CD4-positive, alpha-beta T cell (primary cell): ENCODE data around the gene RALGPS1. TPM values are rescaled to one million over a fixed set of nuclear protein-coding genes. Genes with fewer than 3 reads are reported as not detected.

ENCODE experiments used
- ATAC-seq: fragments of 200-7000 bp; cut with Tn5 transposase; one replicate; pipeline ENCODE4 v1.10.0; 2022; ENCODE audit warnings: mild to moderate bottlenecking; ENCODE audit not compliant: poor library complexity
- CTCF ChIA-PET: fragments of 350-600 bp; sonication (Branson Sonifier 250); formaldehyde crosslinking; loops from one replicate; lab custom pipeline; 2021; ENCODE audit warnings: antibody characterized with exemption, inconsistent platforms; lab: Charles Lee
- POLR2A ChIA-PET: fragments of 350-600 bp; sonication (Branson Sonifier 250); formaldehyde crosslinking; loops from one replicate; lab custom pipeline; 2021; ENCODE audit warnings: antibody characterized with exemption, inconsistent platforms; lab: Charles Lee
- DNase-seq, 14 experiments: peaks; one replicate each; pipeline ENCODE4 v3.0.0-alpha.2; 2013 to 2020; ENCODE audit warnings: mixed read lengths in 2 of 14
- H3K27ac ChIP-seq, 2 donors: one replicate each; pipeline versions ENCODE4 v1.5.1 to v1.7.0; 2013; ENCODE audit warnings: low read length in 2 of 2, low read depth in 1 of 2, mild to moderate bottlenecking in 1 of 2
- H3K27me3 ChIP-seq, 2 experiments: 1 replicate in 1 of 2; 2 replicates in 1 of 2; pipeline versions ENCODE4 v1.6.1 to v1.7.0; 2013; ENCODE audit warnings: low read length in 2 of 2, control low read depth in 1 of 2, mild to moderate bottlenecking in 1 of 2, moderate library complexity in 1 of 2; ENCODE audit not compliant: insufficient read depth in 2 of 2, control insufficient read depth in 1 of 2
- H3K36me3 ChIP-seq: one replicate; pipeline ENCODE4 v1.6.1; 2013; ENCODE audit warnings: low read length, control low read depth; ENCODE audit not compliant: insufficient read depth
- H3K4me1 ChIP-seq: one replicate; pipeline ENCODE4 v1.6.1; 2013; ENCODE audit warnings: low read length, control low read depth; ENCODE audit not compliant: insufficient read depth
- H3K4me3 ChIP-seq: one replicate; pipeline ENCODE4 v1.5.1; 2013; ENCODE audit warnings: mild to moderate bottlenecking, low read length, moderate library complexity
- H3K9me3 ChIP-seq, 2 experiments: 1 replicate in 1 of 2; 2 replicates in 1 of 2; pipeline versions ENCODE4 v1.6.1 to v1.7.0; 2013; ENCODE audit warnings: low read length in 2 of 2, mild to moderate bottlenecking in 2 of 2, control low read depth in 1 of 2, moderate library complexity in 1 of 2; ENCODE audit not compliant: control insufficient read depth in 1 of 2, insufficient read depth in 1 of 2
- H3K27ac Mint-ChIP-seq: one replicate; pipeline ENCODE4 v1.8.0; 2020; ENCODE audit warnings: mixed read lengths
- H3K27me3 Mint-ChIP-seq: one replicate; pipeline ENCODE4 v1.8.0; 2021; ENCODE audit warnings: mixed read lengths
- H3K36me3 Mint-ChIP-seq: one replicate; pipeline ENCODE4 v1.8.0; 2021; ENCODE audit warnings: low read depth, mixed read lengths
- H3K4me1 Mint-ChIP-seq: one replicate; pipeline ENCODE4 v1.8.0; 2021; ENCODE audit warnings: low read depth, mixed read lengths
- H3K4me3 Mint-ChIP-seq: one replicate; pipeline ENCODE4 v1.8.0; 2020; ENCODE audit warnings: mild to moderate bottlenecking, mixed read lengths
- H3K9me3 Mint-ChIP-seq: one replicate; pipeline ENCODE4 v1.8.0; 2020; ENCODE audit warnings: mixed read lengths
- CTCF ChIP-seq: fragments of 200-600 bp; IDR thresholded peaks from one replicate; pipeline ENCODE4 v1.8.0; 2022; ENCODE audit warnings: antibody characterized with exemption, mild to moderate bottlenecking
- intact Hi-C, 2 experiments: fragments of 100-400 bp; cut with DNase I in 1 of 2; cut with micrococcal nuclease in 1 of 2; formaldehyde crosslinking; loops; one replicate each; pipeline versions ENCODE4 v1.15.1 to v1.9.0; 2023 to 2025; cut with DNase I, micrococcal nuclease
- total RNA-seq, 174 experiments: library from RNA in 2 of 174; stranded (reverse) in 2 of 174; gene quantifications; one replicate each; pipeline ENCODE4 v1.2.3 and lab custom pipeline; 2021 to 2026

RALGPS1 gene
- total RNA-seq, 2 experiments from 2014 or later = 5.8 to 6.3 TPM

GRCh38 chr9:126933334-126933980 lies 18.9 kb downstream of the RALGPS1 start:
- no peak for DNase-seq
- TF ChIP-seq CTCF = no peak
- peaks cover 4% of the 10 kb centered on the region for H3K27me3 Mint-ChIP-seq
- ChIA-PET POLR2A (no interaction called here), CTCF (no interaction called here)
- ATAC-seq = no peak
- no peaks in the 10 kb centered on the region for H3K4me1 Mint-ChIP-seq
- no peaks in the 10 kb centered on the region for H3K9me3 Mint-ChIP-seq
- no peaks in the 10 kb centered on the region for H3K36me3 Mint-ChIP-seq
- Histone ChIP-seq H3K4me1 (no peaks in the 10 kb centered on the region), H3K27ac (no peak overlapping the region), H3K9me3 (no peaks in the 10 kb centered on the region), H3K4me3 (no peak overlapping the region), H3K36me3 (no peaks in the 10 kb centered on the region), H3K27me3 (no peaks in the 10 kb centered on the region)
- H3K4me3 Mint-ChIP-seq = no peak overlapping the region
- H3K27ac Mint-ChIP-seq = no peak overlapping the region
- intact Hi-C loops = no loop called here

GRCh38 chr9:126934441-126934840 lies 19.9 kb downstream of the RALGPS1 start:
- H3K27me3 ChIP-seq = no peaks in the 10 kb centered on the region
- no peaks in the 10 kb centered on the region for H3K36me3 ChIP-seq
- CTCF ChIA-PET = no interaction called here
- ATAC-seq (no peak), DNase-seq (no peak)
- Mint-ChIP-seq H3K4me3 (no peak overlapping the region), H3K9me3 (no peaks in the 10 kb centered on the region), H3K27me3 (peaks cover 4% of the 10 kb centered on the region), H3K4me1 (no peaks in the 10 kb centered on the region), H3K36me3 (no peaks in the 10 kb centered on the region), H3K27ac (no peak overlapping the region)
- H3K27ac ChIP-seq = no peak overlapping the region
- H3K4me3 ChIP-seq = no peak overlapping the region
- POLR2A ChIA-PET = no interaction called here
- H3K9me3 ChIP-seq = no peaks in the 10 kb centered on the region
- TF ChIP-seq CTCF = no peak
- no peaks in the 10 kb centered on the region for H3K4me1 ChIP-seq
- intact Hi-C loops = no loop called here

GRCh38 chr9:126935630-126936029 lies 21.0 kb downstream of the RALGPS1 start:
- no peak overlapping the region for H3K4me3 Mint-ChIP-seq
- ChIA-PET POLR2A (no interaction called here), CTCF (no interaction called here)
- H3K9me3 Mint-ChIP-seq = no peaks in the 10 kb centered on the region
- H3K27me3 Mint-ChIP-seq = peaks cover 6% of the 10 kb centered on the region
- DNase-seq (no peak), ATAC-seq (no peak)
- TF ChIP-seq CTCF = no peak
- Histone ChIP-seq H3K27me3 (no peaks in the 10 kb centered on the region), H3K9me3 (no peaks in the 10 kb centered on the region), H3K36me3 (no peaks in the 10 kb centered on the region), H3K4me3 (no peak overlapping the region), H3K27ac (no peak overlapping the region), H3K4me1 (peaks cover under 1% of the 10 kb centered on the region)
- H3K36me3 Mint-ChIP-seq = no peaks in the 10 kb centered on the region
- H3K27ac Mint-ChIP-seq = no peak overlapping the region
- H3K4me1 Mint-ChIP-seq = peaks cover 3% of the 10 kb centered on the region
- intact Hi-C loops = no loop called here
